Stimulated activated CD4-positive, alpha-beta T cell treated with anti-CD3 and anti-CD28 coated beads, TNF-alpha, amount 100 ng/mL, for 4 hours (primary cell): ENCODE measurements around the gene PRR16.

Experiments used
- DNase-seq, 3 experiments: peaks; one replicate each; pipeline ENCODE4 v3.0.0-alpha.2; 2020; ENCODE audit warnings: low read depth in 3 of 3

Gene PRR16

GRCh38 chr5:120463006-120463680, 957 bp upstream of the PRR16 start:
- DNase-seq: no peak

DNA sequence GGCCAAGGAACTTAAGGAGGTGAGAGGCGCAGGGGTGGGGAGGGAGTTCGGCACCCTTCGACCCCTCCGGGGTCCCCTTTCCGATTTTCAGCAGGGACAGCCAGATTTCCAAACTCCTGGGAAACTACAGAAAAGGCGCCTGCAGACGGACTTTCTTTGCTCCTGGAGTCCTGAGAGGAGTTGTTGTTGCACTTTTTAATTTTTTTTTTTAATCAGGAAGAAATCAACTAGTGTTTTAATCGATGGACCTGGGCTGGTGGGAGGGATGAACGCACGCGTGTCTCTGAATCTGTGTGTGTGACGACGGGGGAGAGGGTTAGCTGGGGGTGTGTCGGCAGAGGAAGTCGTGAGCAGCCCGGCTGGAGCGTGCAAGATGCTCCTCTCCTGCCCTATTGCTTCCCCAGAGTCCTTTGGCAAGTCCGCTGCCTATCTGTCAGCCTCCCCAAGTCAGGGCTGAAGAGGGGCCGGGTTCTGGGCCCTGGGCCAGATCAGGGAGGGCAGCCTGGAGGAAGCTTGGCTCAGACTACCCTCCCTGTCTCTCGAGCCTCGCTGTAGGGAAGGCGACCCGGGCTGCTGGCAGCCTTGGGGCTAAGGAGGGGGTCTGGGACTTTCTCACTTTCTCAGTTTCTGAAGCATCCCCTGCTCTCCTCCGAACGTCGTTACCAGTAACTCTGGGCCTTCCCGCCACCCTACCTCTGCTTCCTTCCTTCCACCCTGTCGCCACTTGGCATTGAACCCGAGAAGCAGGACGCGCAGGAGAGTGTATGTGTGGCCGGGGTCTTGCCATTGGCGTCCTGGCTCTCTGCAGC, 731 bp downstream of the PRR16 start:
- no peak for DNase-seq

- DNase-seq: no peak
Observed at GRCh38 chr5:120465436-120465961, 1.4 kb downstream of the PRR16 start.

GRCh38 chr5:120466341-120467006, 2.4 kb downstream of the PRR16 start:
- DNase-seq: no peak

GRCh38 chr5:120471971-120472370, 7.9 kb downstream of the PRR16 start:
- DNase-seq: no peak

- no peak for DNase-seq
Observed at GRCh38 chr5:120472911-120473310, 8.8 kb downstream of the PRR16 start.

- no peak for DNase-seq
Observed at GRCh38 chr5:120473332-120473731, 9.2 kb downstream of the PRR16 start.

DNA sequence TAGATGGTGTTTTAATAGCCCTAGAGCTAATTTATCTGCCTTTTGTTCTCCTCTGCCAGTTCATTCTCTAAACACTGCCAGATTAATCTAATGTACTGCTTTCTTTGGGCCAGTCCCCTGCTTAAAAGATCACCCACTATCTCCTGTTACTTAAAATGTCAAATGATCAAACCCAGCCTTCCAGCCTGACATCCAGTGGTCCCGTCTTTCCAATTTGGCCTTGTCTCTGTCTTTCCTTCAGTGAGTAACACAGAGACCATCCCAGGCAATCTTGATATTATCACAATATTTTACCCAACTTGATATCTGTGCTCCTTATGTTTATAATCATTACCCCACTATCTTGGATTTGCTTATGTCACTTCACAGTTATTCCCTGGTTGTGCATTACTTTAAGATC, 12.0 kb downstream of the PRR16 start:
- DNase-seq: no peak

DNA sequence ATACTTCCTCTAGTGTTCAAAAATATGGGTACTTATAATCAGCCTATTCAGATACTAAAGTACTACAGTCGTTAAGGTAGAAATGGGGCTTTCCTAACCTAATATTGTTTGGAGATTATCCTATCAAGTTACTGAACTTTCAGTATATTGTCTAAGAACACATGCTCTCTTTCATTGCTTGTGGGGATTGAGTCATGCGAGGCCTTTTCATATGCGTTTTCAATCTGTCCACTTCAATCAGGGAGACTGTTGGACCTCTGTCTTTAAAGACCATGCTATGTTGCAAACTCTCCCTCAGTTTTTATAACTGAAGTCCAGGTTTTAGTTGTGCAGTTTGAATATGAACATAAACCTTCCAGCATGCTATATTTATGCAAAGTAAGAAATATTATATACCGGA, 15.0 kb downstream of the PRR16 start:
- no peak for DNase-seq

DNA sequence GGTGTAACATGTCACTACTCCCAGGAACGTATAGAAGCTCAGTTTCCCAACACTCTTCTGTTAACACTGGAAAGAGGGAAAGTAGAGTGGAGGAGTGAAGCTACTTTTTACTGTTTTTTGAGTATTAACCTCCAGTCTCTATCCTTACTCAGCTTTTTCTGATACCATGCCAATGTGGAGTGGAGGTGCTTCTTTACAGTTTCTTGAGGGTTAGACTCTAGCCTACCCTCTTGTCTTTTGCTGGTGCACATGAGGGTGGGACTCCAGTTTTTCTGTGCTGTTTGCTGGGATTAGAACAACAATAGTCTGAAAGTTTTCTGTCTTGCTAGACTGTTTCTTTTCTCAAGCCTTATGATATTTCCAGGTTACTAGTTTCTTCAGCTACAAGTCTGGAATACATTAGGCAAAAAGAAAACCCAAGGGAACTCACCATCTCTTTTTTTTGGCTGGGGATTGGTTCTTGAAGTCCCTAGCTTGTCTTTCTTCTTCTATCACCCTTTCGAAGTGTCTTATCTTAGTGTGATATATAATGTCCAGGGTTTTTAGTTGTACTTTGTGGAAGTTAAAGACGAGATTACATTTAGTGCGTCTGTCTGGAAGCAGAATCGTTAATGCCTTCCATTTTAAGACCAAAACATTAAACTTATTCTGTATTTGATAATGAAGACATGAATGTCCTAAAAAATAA, 35.9 kb downstream of the PRR16 start:
- DNase-seq: no peak

GRCh38 chr5:120502531-120502930, 38.4 kb downstream of the PRR16 start:
- DNase-seq: no peak

GRCh38 chr5:120503341-120503740, 39.2 kb downstream of the PRR16 start:
- no peak for DNase-seq

DNA sequence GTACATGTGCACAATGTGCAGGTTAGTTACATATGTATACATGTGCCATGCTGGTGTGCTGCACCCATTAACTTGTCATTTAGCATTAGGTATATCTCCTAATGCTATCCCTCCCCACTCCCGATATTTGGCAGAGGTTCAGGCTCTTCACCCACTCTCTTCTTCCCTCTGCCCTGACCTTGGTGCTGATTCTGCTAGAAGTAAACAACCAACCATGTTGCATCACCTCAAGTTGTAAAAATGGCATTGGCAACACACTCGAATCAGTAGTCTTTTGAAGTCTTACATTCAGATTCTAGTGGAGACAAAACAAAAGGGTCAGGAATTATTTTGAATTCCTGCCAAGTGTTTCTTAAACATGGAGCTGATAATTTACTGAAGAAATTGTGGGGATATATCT, 40.0 kb downstream of the PRR16 start:
- no peak for DNase-seq

GRCh38 chr5:120507197-120507596, 43.1 kb downstream of the PRR16 start:
- DNase-seq: no peak

DNA sequence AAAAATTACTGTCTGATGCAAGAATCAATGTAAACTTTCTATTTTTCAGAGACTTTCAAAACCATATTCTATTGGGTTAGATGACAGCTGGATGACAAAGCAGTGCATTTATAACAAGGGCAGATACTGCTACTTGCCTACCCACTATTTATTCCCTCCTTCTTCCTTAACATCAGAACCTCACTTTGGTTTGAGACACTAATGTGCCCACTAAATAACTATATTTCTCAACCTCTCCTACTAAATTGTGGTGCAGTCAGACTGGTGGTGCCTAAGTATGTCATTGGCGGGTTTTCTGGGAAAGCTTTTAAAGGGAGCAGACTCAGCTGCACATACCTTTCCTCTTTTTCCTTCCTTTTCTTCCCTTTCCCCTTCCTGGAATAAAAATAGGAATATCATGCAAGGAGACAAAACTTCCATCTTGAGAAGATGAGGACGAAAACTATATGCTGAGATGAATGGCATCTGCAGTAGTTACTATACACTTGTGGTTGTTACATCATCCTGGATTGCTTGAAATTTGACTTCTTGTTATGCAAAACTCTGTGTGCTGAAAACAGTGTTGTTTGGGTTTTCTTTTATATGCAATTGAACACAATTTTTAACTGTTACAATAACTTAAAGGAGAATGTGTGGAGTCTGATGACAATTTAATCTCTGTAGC, 43.8 kb downstream of the PRR16 start:
- no peak for DNase-seq

DNA sequence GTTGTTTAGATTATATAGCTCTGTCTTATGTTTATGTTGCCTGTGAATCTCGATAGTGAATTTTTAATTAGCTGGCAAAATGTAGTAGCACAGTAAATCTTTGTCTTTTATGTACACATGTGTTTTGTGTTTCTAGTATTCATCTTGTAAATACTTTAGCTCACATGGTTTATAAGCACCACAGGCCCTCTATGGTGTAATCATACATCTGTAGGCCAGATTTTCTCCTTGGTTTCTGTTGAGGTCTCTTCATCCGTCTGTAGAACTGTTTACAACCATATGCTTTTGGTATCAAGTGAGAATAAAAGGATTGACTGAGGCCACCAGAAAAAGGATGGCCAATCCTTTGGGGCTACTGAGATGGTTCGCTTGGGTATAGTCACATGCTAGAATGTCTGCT, 45.0 kb downstream of the PRR16 start:
- no peak for DNase-seq

- DNase-seq: no peak
Observed at GRCh38 chr5:120510098-120510637, 46.1 kb downstream of the PRR16 start.

- no peak for DNase-seq
Observed at GRCh38 chr5:120510994-120511686, 47.0 kb downstream of the PRR16 start.

DNA sequence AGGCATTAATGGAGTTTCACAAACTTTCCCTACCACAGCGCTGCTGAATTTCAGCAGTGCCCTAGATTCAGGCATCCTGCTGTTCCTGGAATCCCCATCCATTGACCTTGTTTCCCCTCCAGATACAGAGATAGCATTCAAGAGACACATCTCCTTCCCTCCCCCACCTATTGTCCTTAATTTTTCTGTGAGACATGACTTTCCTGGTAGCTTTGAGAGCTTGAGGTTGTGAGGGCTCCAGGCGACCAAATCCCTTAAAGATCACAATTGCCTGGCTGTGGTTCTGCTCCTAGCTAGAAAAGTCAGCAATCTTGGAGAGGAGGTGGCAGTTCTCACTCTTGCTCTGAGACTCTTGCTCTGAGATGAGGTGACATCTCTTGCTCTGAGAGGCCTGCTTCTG, 48.0 kb downstream of the PRR16 start:
- no peak for DNase-seq

DNA sequence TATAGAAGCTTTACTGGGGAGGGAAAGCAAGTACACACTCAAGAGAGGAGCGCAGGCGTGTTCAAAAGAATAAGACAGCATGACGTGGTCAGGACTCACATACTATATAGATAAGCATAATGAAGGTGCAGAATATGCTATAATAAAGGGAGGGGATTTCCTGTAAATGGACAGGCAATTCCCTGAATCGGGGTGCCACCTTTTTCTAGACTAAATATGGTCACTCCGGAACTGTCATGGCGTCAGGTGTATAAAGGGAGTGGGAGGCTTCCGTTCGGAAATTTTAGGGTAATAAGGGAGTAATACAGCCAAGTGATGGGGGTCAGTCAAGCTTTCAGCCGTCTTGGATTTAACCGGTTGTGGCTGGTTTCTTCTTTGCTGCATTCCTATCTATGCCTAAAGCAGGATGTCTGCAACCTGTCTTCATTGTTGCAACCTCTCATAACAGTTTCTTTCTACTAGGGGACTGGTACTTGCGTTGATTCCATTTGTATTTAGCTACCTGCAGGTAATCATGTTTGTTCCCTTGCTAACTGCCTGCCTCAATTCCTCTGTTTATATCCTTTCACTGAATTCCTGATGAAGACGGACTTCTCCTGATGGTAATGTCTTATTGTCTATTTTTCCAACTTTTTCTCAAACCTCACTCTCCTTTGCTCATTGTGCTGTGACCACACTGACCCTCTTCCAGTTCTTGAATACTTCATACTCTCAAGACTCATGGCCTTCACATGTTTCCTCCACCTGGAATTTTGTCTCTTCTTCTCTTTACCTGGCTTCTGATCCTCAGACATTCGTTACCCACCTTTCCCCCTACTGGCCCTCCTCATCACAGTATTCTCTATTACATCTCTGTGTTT, 48.9 kb downstream of the PRR16 start:
- DNase-seq: no peak
